K562 (cell line): ENCODE data around the gene RHBDF2. TPM values are rescaled to one million over a fixed set of nuclear protein-coding genes. Genes with fewer than 3 reads are reported as not detected.
A peak's percentile ranks its signal among the peaks of the same experiment; 100 is the strongest.

Source experiments
- ATAC-seq: fragments of 200-7000 bp; cut with Tn5 transposase; 3 replicates; pipeline ENCODE4 v1.9.1; 2020; ENCODE audit warnings: moderate library complexity
- BruUV-seq: library from RNA; stranded (reverse); fragments of 400-500 nt; replicated peaks from 2 replicates; lab custom pipeline; 2021; lab: Mats Ljungman, UMichigan
- CTCF ChIA-PET: fragments of 300-600 bp; formaldehyde crosslinking; extraction: SDS; loops from one replicate; lab custom pipeline; 2021; ENCODE audit warnings: low intra/inter-chr PET ratio; lab: Yijun Ruan, JAX
- POLR2A ChIA-PET: fragments of 300-600, 350-650 bp; sonication (Branson Sonifier 250); formaldehyde crosslinking; extraction: SDS; loops from one replicate; lab custom pipeline; 2021; ENCODE audit warnings: antibody characterized with exemption, inconsistent platforms; lab: Yijun Ruan, JAX
- DNase-seq, 4 experiments: peaks; one replicate each; pipeline versions ENCODE4 v3.0.0 to v3.0.0-alpha.2; 2011 to 2018; ENCODE audit warnings: low spot score in 3 of 4, mixed read lengths in 3 of 4; ENCODE audit errors: extremely low read depth in 1 of 4
- FAIRE-seq: peaks from 2 replicates; lab custom pipeline; 2011; peaks lifted over from hg19 to GRCh38; lab: Jason Lieb, UNC
- H2AFZ ChIP-seq: 2 replicates; pipeline ENCODE4 v1.6.0; 2011; ENCODE audit warnings: low read depth, low read length, control low read depth, inconsistent platforms
- H3K27ac ChIP-seq: fragments of 200-600 bp; 3 replicates; pipeline ENCODE4 v1.8.0; 2011; ENCODE audit warnings: low read depth, mild to moderate bottlenecking, control low read depth, inconsistent platforms, low read length, moderate library complexity, mixed read lengths; ENCODE audit errors: extremely low read depth
- H3K27me3 ChIP-seq, 2 experiments: fragments of 300-600 bp in 1 of 2; 2 replicates in 1 of 2; 3 replicates in 1 of 2; pipeline versions ENCODE4 v1.6.0 to v1.8.0; 2011; ENCODE audit warnings: inconsistent platforms in 2 of 2, low read length in 2 of 2, mild to moderate bottlenecking in 1 of 2, mixed read lengths in 1 of 2, moderate library complexity in 1 of 2; ENCODE audit not compliant: control insufficient read depth in 2 of 2, insufficient read depth in 2 of 2
- H3K36me3 ChIP-seq: fragments of 300-600 bp; 3 replicates; pipeline ENCODE4 v1.8.0; 2011; ENCODE audit warnings: mild to moderate bottlenecking, low read length, inconsistent platforms; ENCODE audit not compliant: control insufficient read depth, insufficient read depth
- H3K4me1 ChIP-seq, 2 experiments: fragments of 200-600 bp in 1 of 2; replicated peaks in 1 of 2; 2 replicates in 1 of 2; 3 replicates in 1 of 2; pipeline versions ENCODE4 v1.5.1 to v1.8.0; 2011; ENCODE audit warnings: inconsistent platforms in 2 of 2, low read length in 2 of 2, mild to moderate bottlenecking in 1 of 2, mixed read lengths in 1 of 2, moderate library complexity in 1 of 2; ENCODE audit not compliant: control insufficient read depth in 2 of 2, insufficient read depth in 2 of 2
- H3K4me2 ChIP-seq: 2 replicates; pipeline ENCODE4 v1.6.1; 2011; ENCODE audit warnings: low read length, control low read depth, inconsistent platforms, mixed read lengths; ENCODE audit not compliant: insufficient read depth
- H3K4me3 ChIP-seq: fragments of 200-600 bp; sonication (generic), shearing (Covaris generic); 2 replicates; pipeline ENCODE4 v1.5.1; 2016; ENCODE audit warnings: control low read depth, inconsistent platforms
- H3K79me2 ChIP-seq: fragments of 200-600 bp; 3 replicates; pipeline ENCODE4 v1.8.0; 2011; ENCODE audit warnings: low read length, inconsistent platforms; ENCODE audit not compliant: control insufficient read depth, insufficient read depth
- H3K9ac ChIP-seq, 2 experiments: 2 replicates each; pipeline versions ENCODE4 v1.6.0 to v1.6.1; 2011; ENCODE audit warnings: low read depth in 2 of 2, low read length in 2 of 2, control low read depth in 1 of 2, inconsistent platforms in 1 of 2, mild to moderate bottlenecking in 1 of 2, mixed read lengths in 1 of 2; ENCODE audit not compliant: insufficient read depth in 1 of 2
- H3K9me1 ChIP-seq: one replicate; pipeline ENCODE4 v1.6.0; 2011; ENCODE audit warnings: inconsistent platforms, mild to moderate bottlenecking, low read length, moderate library complexity; ENCODE audit not compliant: control insufficient read depth, insufficient read depth
- H3K9me3 ChIP-seq: replicated peaks from 2 replicates; pipeline ENCODE4 v1.5.1; 2011; ENCODE audit warnings: low read depth, low read length, inconsistent platforms; ENCODE audit not compliant: control insufficient read depth, insufficient read depth
- H4K20me1 ChIP-seq: replicated peaks from 2 replicates; pipeline ENCODE4 v1.6.1; 2011; ENCODE audit warnings: low read length, inconsistent platforms, mixed read lengths; ENCODE audit not compliant: control insufficient read depth, insufficient read depth
- ASH1L ChIP-seq: fragments of 450-650 bp; IDR thresholded peaks from 2 replicates; pipeline ENCODE4 v1.6.1; 2018; ENCODE audit warnings: borderline replicate concordance, mild to moderate bottlenecking, low read depth; ENCODE audit not compliant: partially characterized antibody
- FOXM1 ChIP-seq, 2 experiments: fragments of 450-650 bp in 1 of 2; sonication (generic) in 1 of 2; formaldehyde crosslinking in 1 of 2; IDR thresholded peaks; 2 replicates each; pipeline versions ENCODE4 v1.6.1 to v1.9.0; 2017 to 2022; ENCODE audit warnings: low read depth in 2 of 2, mild to moderate bottlenecking in 2 of 2, missing genetic modification reagents in 1 of 2, moderate library complexity in 1 of 2
- FUS ChIP-seq: fragments of 200-400 bp; formaldehyde crosslinking; optimal IDR thresholded peaks from 2 replicates; pipeline ENCODE3; 2017; ENCODE audit warnings: low read depth, low read length
- HNRNPH1 ChIP-seq: fragments of 200-400 bp; formaldehyde crosslinking; optimal IDR thresholded peaks from 2 replicates; pipeline ENCODE3; 2017; ENCODE audit warnings: low read depth, mild to moderate bottlenecking, low read length, moderate library complexity
- KLF1 ChIP-seq: fragments of 450-650 bp; IDR thresholded peaks from 2 replicates; pipeline ENCODE4 v1.6.1; 2016; ENCODE audit warnings: missing genetic modification characterization, missing compliant biosample characterization
- MTA1 ChIP-seq: fragments of 450-650 bp; IDR thresholded peaks from 2 replicates; pipeline ENCODE4 v1.6.1; 2017; ENCODE audit warnings: borderline replicate concordance
- PHB ChIP-seq: fragments of 250-450 bp; sonication (Bioruptor Pico); IDR thresholded peaks from 2 replicates; pipeline ENCODE4 v1.5.0; 2021
- POLR2AphosphoS5 ChIP-seq: IDR thresholded peaks from 2 replicates; pipeline ENCODE4 v1.6.1; 2011; ENCODE audit warnings: mild to moderate bottlenecking, low read depth, low read length, moderate library complexity; ENCODE audit not compliant: control insufficient read depth, insufficient read depth
- POLR2H ChIP-seq: IDR thresholded peaks from 2 replicates; pipeline ENCODE4 v1.6.1; 2016; ENCODE audit warnings: missing genetic modification characterization, low read depth, mild to moderate bottlenecking, control low read depth, missing compliant biosample characterization, moderate library complexity
- PPARD ChIP-seq: fragments of 250-450 bp; sonication (Bioruptor Pico); IDR thresholded peaks from 2 replicates; pipeline ENCODE4 v1.8.0; 2022; ENCODE audit warnings: inconsistent platforms, mild to moderate bottlenecking, moderate library complexity
- RBFOX2 ChIP-seq: fragments of 200-400 bp; formaldehyde crosslinking; IDR thresholded peaks from 2 replicates; pipeline ENCODE4 v1.6.1; 2017; ENCODE audit warnings: low read depth, mild to moderate bottlenecking, low read length, moderate library complexity
- SMC3 ChIP-seq: conservative IDR thresholded peaks from 2 replicates; pipeline ENCODE4 v1.6.1; 2011; ENCODE audit warnings: low read depth, low read length, improper control_type of control experiment; ENCODE audit not compliant: insufficient read depth
- ZNF277 ChIP-seq: fragments of 250-450 bp; sonication (Bioruptor Pico); IDR thresholded peaks from 2 replicates; pipeline ENCODE4 v1.8.0; 2022; ENCODE audit warnings: inconsistent platforms, mild to moderate bottlenecking, moderate library complexity, borderline replicate concordance
- ZNF384 ChIP-seq: IDR thresholded peaks from 2 replicates; pipeline ENCODE4 v1.6.1; 2012; ENCODE audit warnings: low read depth, low read length, improper control_type of control experiment
- ZNF695 ChIP-seq: fragments of 450-650 bp; formaldehyde crosslinking; IDR thresholded peaks from 2 replicates; pipeline ENCODE4 v1.4.0; 2020; ENCODE audit warnings: mild to moderate bottlenecking, moderate library complexity
- WGBS: fragments of 100-300 bp; shearing (Covaris generic); methylation state at CpG from one replicate; pipeline ENCODE4 v1.1.6; 2016; ENCODE audit warnings: low coverage, mixed read lengths; ENCODE audit not compliant: insufficient coverage; ENCODE audit errors: missing lambda C conversion rate; 5-methylcytosine and 5-hydroxymethylcytosine counted together
- in situ Hi-C: fragments of 300-500 bp; cut with MboI; formaldehyde crosslinking; loops from 4 replicates; pipeline ENCODE4 v1.15.0; 2018; ENCODE audit warnings: inconsistent platforms, mixed read lengths
- intact Hi-C: fragments of 100-400 bp; cut with micrococcal nuclease; formaldehyde crosslinking; loops from 2 replicates; pipeline ENCODE4 v1.14.2; 2022
- polyA plus RNA-seq, 8 experiments: library from polyadenylated mRNA; depleted of rRNA in 4 of 8; stranded (reverse) in 5 of 8; unstranded in 3 of 8; fragments of >200 nt; fragmentation: Nextera tagmentation in 2 of 8; fragmentation: Illumina TruSeq in 1 of 8; extraction: Ambion mirVana in 2 of 8; extraction: Trizol in 1 of 8; gene quantifications; 2 replicates each; pipeline versions ENCODE4 v1.2.1 to v1.2.3, GENCODE V29; 2011 to 2014; ENCODE audit warnings: inconsistent platforms in 1 of 8, missing spikeins in 1 of 8
- total RNA-seq, 7 experiments: library from RNA; depleted of rRNA in 6 of 7; stranded (reverse); fragments of >200 nt in 6 of 7; fragmentation: Illumina TruSeq in 2 of 7; extraction: Trizol in 2 of 7; gene quantifications; 2 replicates each; pipeline versions ENCODE4 v1.2.1 to v1.2.3, GENCODE V29; 2011 to 2021; ENCODE audit warnings: low replicate concordance in 1 of 7

Gene RHBDF2
- total and polyA plus RNA-seq, 9 of the 15 experiments (the other 6 are each of a cell fraction or from before 2014, with no cell fraction given), result 0.04 to 2.8 (median 1.1) TPM

- intact Hi-C loops, result no loop called here
- ChIA-PET CTCF (no interaction called here), POLR2A (interaction anchor here (0.6 to 0.7 kb wide), 4 partner anchors 25 to 635 kb away, joined by 3 to 4 read pairs (median 3); no protein-coding TSS in a partner anchor)
- no peaks in the 10 kb centered on the region for H4K20me1 ChIP-seq
- no peaks in the 10 kb centered on the region for H3K27me3 ChIP-seq
- BruUV-seq, result no TSS peak
- H2AFZ ChIP-seq, result peak overlapping the region; percentile 97
- H3K9me3 ChIP-seq, result no peaks in the 10 kb centered on the region
- peaks cover 30 to 62% of the 10 kb centered on the region in 2 experiments for H3K4me1 ChIP-seq
- no peak for DNase-seq
- no peaks in the 10 kb centered on the region for H3K79me2 ChIP-seq
- WGBS, result 77% methylated on average over 17 of the region's 18 CpGs
- no peak for FAIRE-seq
- in situ Hi-C loops, result no loop called here
- H3K36me3 ChIP-seq, result no peaks in the 10 kb centered on the region; the same call in 2 of the 3 replicates
- H3K9me1 ChIP-seq, result no peaks in the 10 kb centered on the region
- H3K27ac ChIP-seq, result no peak overlapping the region
- no peak for ATAC-seq
- H3K9ac ChIP-seq, result peak overlapping the region in 1 of 2 experiments; percentile 90; a peak in 3 of 4 replicates
- no peak for TF ChIP-seq POLR2H (tag)
- TF ChIP-seq FUS, result no peak
- TF ChIP-seq PHB, result no peak
- no peak for TF ChIP-seq ASH1L
- no peak for TF ChIP-seq ZNF277 (CRISPR knock-in tag)
- TF ChIP-seq KLF1 (tag), result no peak
- no peak for TF ChIP-seq MTA1
- no peak for TF ChIP-seq POLR2AphosphoS5
- no peak for TF ChIP-seq ZNF384
- TF ChIP-seq PPARD (CRISPR knock-in tag), result no peak
- no peak for TF ChIP-seq ZNF695 (CRISPR knock-in tag)
- no peak for TF ChIP-seq FOXM1 (IDR thresholded peaks at IDR 0.05; ENCODE audit: low read depth)
- TF ChIP-seq FOXM1 (CRISPR knock-in tag; IDR thresholded peaks at IDR 0.05; ENCODE audit: low read depth), result no peak
- no peak for TF ChIP-seq HNRNPH1
- no peak for TF ChIP-seq RBFOX2
- no peak for TF ChIP-seq SMC3
- no peak overlapping the region for H3K4me2 ChIP-seq
- H3K4me3 ChIP-seq, result no peak overlapping the region
These were observed 30.3 kb upstream of the RHBDF2 start for GRCh38 chr17:76531486-76532038.
